ENCODE results near the gene CEP135. TPM values are rescaled to one million over a fixed set of nuclear protein-coding genes. Genes with fewer than 3 reads are reported as not detected.
"Not testable (repeated sequence)": the region's sequence is repeated elsewhere in the genome, so short reads cannot be mapped to it uniquely, and the experiment has no call there.

Gene CEP135
- total RNA-seq, 2 donors from 2014 or later, result 1.6 to 1.8 TPM

GRCh38 chr4:55932511-55932910, 16.2 kb upstream of the CEP135 start:
- H3K36me3 ChIP-seq, result no peaks in the 10 kb centered on the region
- no peak for TF ChIP-seq CTCF (IDR thresholded peaks at IDR 0.05)
- peaks cover 2 to 27% of the 10 kb centered on the region in 2 donors for H3K9me3 ChIP-seq
- H3K27ac ChIP-seq, result no peak overlapping the region
- no peaks in the 10 kb centered on the region for H3K27me3 ChIP-seq
- H3K4me3 ChIP-seq, result no peak overlapping the region
- no peaks in the 10 kb centered on the region for H3K4me1 ChIP-seq
- no peak for DNase-seq (ENCODE audit: low spot score)

- no peak for TF ChIP-seq CTCF (IDR thresholded peaks at IDR 0.05)
- H3K27ac ChIP-seq, result no peak overlapping the region
- no peaks in the 10 kb centered on the region for H3K27me3 ChIP-seq
- peaks cover 6% of the 10 kb centered on the region for H3K36me3 ChIP-seq
- no peak for DNase-seq (ENCODE audit: low spot score)
- peaks cover 2 to 28% of the 10 kb centered on the region in 2 donors for H3K9me3 ChIP-seq
- H3K4me1 ChIP-seq, result no peaks in the 10 kb centered on the region
- H3K4me3 ChIP-seq, result no peak overlapping the region
Observed at GRCh38 chr4:55933611-55934010, 15.1 kb upstream of the CEP135 start.

GRCh38 chr4:55935907-55936306, 12.8 kb upstream of the CEP135 start:
- H3K4me1 ChIP-seq; DNase-seq (ENCODE audit: low spot score); H3K4me3 ChIP-seq; H3K27ac ChIP-seq; H3K27me3 ChIP-seq; H3K36me3 ChIP-seq: not testable (repeated sequence)
- peaks cover 2 to 28% of the 10 kb centered on the region in 2 donors for H3K9me3 ChIP-seq

- peaks cover 2 to 28% of the 10 kb centered on the region in 2 donors for H3K9me3 ChIP-seq
- no peaks in the 10 kb centered on the region for H3K4me1 ChIP-seq
- H3K27ac ChIP-seq, result no peak overlapping the region
- no peak for DNase-seq (ENCODE audit: low spot score)
- H3K36me3 ChIP-seq, result peaks cover 8% of the 10 kb centered on the region
- H3K27me3 ChIP-seq, result no peaks in the 10 kb centered on the region
- no peak overlapping the region for H3K4me3 ChIP-seq
- no peak for TF ChIP-seq CTCF (IDR thresholded peaks at IDR 0.05)
Observed at GRCh38 chr4:55938481-55938880, 10.3 kb upstream of the CEP135 start.

GRCh38 chr4:55939421-55939820, 9.3 kb upstream of the CEP135 start:
- Histone ChIP-seq H3K27ac (no peak overlapping the region), H3K4me3 (no peak overlapping the region), H3K4me1 (no peaks in the 10 kb centered on the region), H3K27me3 (no peaks in the 10 kb centered on the region), H3K9me3 (peaks cover 2 to 20% of the 10 kb centered on the region in 2 donors), H3K36me3 (peaks cover 8% of the 10 kb centered on the region)
- no peak for DNase-seq (ENCODE audit: low spot score)
- no peak for TF ChIP-seq CTCF (IDR thresholded peaks at IDR 0.05)

GRCh38 chr4:55941881-55942396, 6.8 kb upstream of the CEP135 start:
- no peak overlapping the region for H3K4me3 ChIP-seq
- H3K27ac ChIP-seq, result no peak overlapping the region
- H3K36me3 ChIP-seq, result peaks cover 8% of the 10 kb centered on the region
- no peaks in the 10 kb centered on the region for H3K27me3 ChIP-seq
- no peaks in the 10 kb centered on the region for H3K4me1 ChIP-seq
- H3K9me3 ChIP-seq, result peaks cover 0 to 7% of the 10 kb centered on the region in 2 donors
- DNase-seq (ENCODE audit: low spot score), result no peak
- TF ChIP-seq CTCF (IDR thresholded peaks at IDR 0.05), result no peak
